ENCODE data around the gene HEMK1.

DNA sequence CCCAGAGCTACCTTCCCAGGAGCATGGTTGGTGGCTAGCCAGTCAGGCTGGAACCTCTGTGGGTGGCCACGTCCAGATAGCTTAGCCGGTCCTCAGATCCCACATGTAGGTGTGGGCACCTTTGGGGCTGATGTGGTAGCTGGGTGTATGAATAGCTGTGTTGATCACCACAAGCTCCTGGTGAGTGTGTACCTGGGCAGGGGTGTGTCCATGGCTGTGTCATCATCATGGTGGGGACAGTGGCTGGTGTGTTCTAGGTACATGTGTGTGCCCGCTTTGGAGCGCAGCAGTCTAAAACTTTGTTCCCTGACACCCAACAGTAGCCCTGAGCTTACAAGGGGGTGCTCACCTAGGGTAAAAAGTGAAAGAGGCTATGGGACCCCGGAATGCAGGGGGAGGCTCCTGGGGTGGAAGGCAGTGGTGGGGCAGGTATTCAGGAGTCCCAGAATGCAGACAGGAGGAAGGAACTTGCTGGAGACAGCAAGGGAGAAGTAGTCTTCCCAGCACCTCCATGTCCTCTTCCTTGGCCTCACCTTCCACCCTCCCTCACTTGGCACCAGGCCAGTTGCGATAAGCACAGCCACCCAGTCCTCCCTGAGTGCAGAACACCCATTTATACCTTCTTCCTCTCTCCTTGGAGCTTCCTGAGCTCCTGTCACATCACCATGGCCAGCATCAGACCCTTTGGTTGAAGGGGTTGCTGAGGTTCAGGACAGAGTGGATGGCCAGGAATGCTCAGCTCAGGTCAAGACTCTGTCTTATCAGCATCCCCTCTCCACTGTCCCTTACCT lies 41.1 kb downstream of the HEMK1 start:
- TF ChIP-seq CTCF (IDR thresholded peaks at IDR 0.05) (no peak), POLR2A (IDR thresholded peaks at IDR 0.05) (no peak)

Data from esophagus squamous epithelium (tissue), 4 donors.